WI38 (cell line): ENCODE results near the gene MARK1.
A peak's percentile ranks its signal among the peaks of the same experiment; 100 is the strongest.

Source experiments
- H3K4me3 ChIP-seq: 2 replicates; pipeline ENCODE4 v1.5.1; 2011; ENCODE audit warnings: low read depth, mild to moderate bottlenecking, control low read depth, low read length
- CTCF ChIP-seq: IDR thresholded peaks from 2 replicates; pipeline ENCODE4 v1.5.1; 2012; ENCODE audit warnings: low read depth, mild to moderate bottlenecking, control low read depth, low read length

MARK1 gene

GRCh38 chr1:220527908-220528678 lies at the start of gene MARK1:
Gene MARK1, plus strand, starts transcription at chr1:220528136. Its CDS starts 687 bp downstream, at chr1:220528823.
- TF ChIP-seq CTCF, result no peak
- peak within 1 kb of the TSS; percentile 58 for H3K4me3 ChIP-seq

- H3K4me3 ChIP-seq, result no peak overlapping the region
- no peak for TF ChIP-seq CTCF
Observed at GRCh38 chr1:220483700-220484099, 44.2 kb upstream of the MARK1 start.

GRCh38 chr1:220484135-220484534 lies 43.8 kb upstream of the MARK1 start:
- no peak for TF ChIP-seq CTCF
- no peak overlapping the region for H3K4me3 ChIP-seq

- no peak for TF ChIP-seq CTCF
- no peak overlapping the region for H3K4me3 ChIP-seq
Observed at GRCh38 chr1:220485131-220485530, 42.8 kb upstream of the MARK1 start.

GRCh38 chr1:220485791-220486190 lies 42.1 kb upstream of the MARK1 start:
- no peak overlapping the region for H3K4me3 ChIP-seq
- TF ChIP-seq CTCF, result no peak

GRCh38 chr1:220487297-220487820 lies 40.6 kb upstream of the MARK1 start:
- H3K4me3 ChIP-seq, result no peak overlapping the region
- TF ChIP-seq CTCF, result no peak

GRCh38 chr1:220491891-220492290 lies 36.0 kb upstream of the MARK1 start:
- TF ChIP-seq CTCF, result no peak
- no peak overlapping the region for H3K4me3 ChIP-seq
